MG63 (cell line): ENCODE data around the gene TRIM3. TPM values are rescaled to one million over a fixed set of nuclear protein-coding genes. Genes with fewer than 3 reads are reported as not detected.

Experiments
- total RNA-seq: library from RNA; depleted of rRNA; stranded (reverse); fragments of >200 nt; shearing (Covaris generic); gene quantifications from 2 replicates; pipeline ENCODE4 v1.2.3, GENCODE V29; 2014; ENCODE audit warnings: low replicate concordance; rRNA removed

Gene TRIM3
- total RNA-seq, 1 experiment from 2014 or later, result 12.8 TPM

Other genes starting within 250 kb of the TRIM3 start
- gene FHIP1B, start 239.3 kb downstream of the TRIM3 start, total RNA-seq, result 9.2 and 9.7 TPM in 2 replicates
- gene CNGA4, start 234.9 kb downstream of the TRIM3 start, total RNA-seq, result not detected in 2 replicates
- gene CCKBR, start 214.1 kb downstream of the TRIM3 start, total RNA-seq, result not detected in 2 replicates
- gene CAVIN3, start 153.4 kb downstream of the TRIM3 start, total RNA-seq, result 159 and 168 TPM in 2 replicates
- gene SMPD1, start 83.5 kb downstream of the TRIM3 start, total RNA-seq, result 13.1 and 17.7 TPM in 2 replicates
- gene APBB1, start 54.8 kb downstream of the TRIM3 start, total RNA-seq, result 7.2 and 21.1 TPM in 2 replicates
- 0.20 TPM in 1 of 2 replicates, not detected in the other for gene HPX, start 33.0 kb downstream of the TRIM3 start, total RNA-seq
- 40.8 and 53.9 TPM in 2 replicates for gene ARFIP2, start 7.4 kb upstream of the TRIM3 start, total RNA-seq
- 28.5 and 34.4 TPM in 2 replicates for gene TIMM10B, start 7.6 kb upstream of the TRIM3 start, total RNA-seq
- 5.1 and 9.1 TPM in 2 replicates for gene DNHD1, start 23.3 kb upstream of the TRIM3 start, total RNA-seq
- gene RRP8, start 129.7 kb upstream of the TRIM3 start, total RNA-seq, result 21.1 and 32.9 TPM in 2 replicates
- 92.9 and 136 TPM in 2 replicates for gene ILK, start 129.8 kb upstream of the TRIM3 start, total RNA-seq
- 59.5 and 111 TPM in 2 replicates for gene TAF10, start 138.3 kb upstream of the TRIM3 start, total RNA-seq
- 2.5 and 15.2 TPM in 2 replicates for gene TPP1, start 145.5 kb upstream of the TRIM3 start, total RNA-seq
- gene DCHS1, start 181.9 kb upstream of the TRIM3 start, total RNA-seq, result 4.3 and 5.4 TPM in 2 replicates
- 77.2 and 1,705 TPM in 2 replicates for gene MRPL17, start 209.4 kb upstream of the TRIM3 start, total RNA-seq